ENCODE data around the gene ROGDI.

ROGDI gene

GRCh38 chr16:4831616-4832015 is 29.2 kb upstream of the ROGDI start:
- CTCF ChIA-PET, result no interaction called here
- no peak for TF ChIP-seq CTCF (IDR thresholded peaks at IDR 0.05; ENCODE audit: insufficient read depth, low read length, missing control alignments)
- POLR2A ChIA-PET, result no interaction called here
- no peak overlapping the region for H3K4me3 ChIP-seq (ENCODE audit: low read depth, low read length)
- DNase-seq (ENCODE audit: low read depth, low spot score), result no peak

- H3K4me3 ChIP-seq (ENCODE audit: low read depth, low read length), result no peak overlapping the region
- ChIA-PET CTCF (no interaction called here), POLR2A (no interaction called here)
- TF ChIP-seq CTCF (IDR thresholded peaks at IDR 0.05; ENCODE audit: insufficient read depth, low read length, missing control alignments), result no peak
- no peak for DNase-seq (ENCODE audit: low read depth, low spot score)
These were observed 28.0 kb upstream of the ROGDI start for GRCh38 chr16:4830408-4830807.

GRCh38 chr16:4828567-4829321 is 26.3 kb upstream of the ROGDI start:
- POLR2A ChIA-PET, result interaction anchor here (0.6 kb wide), 1 partner anchor 212 kb away, joined by 3 read pairs; no protein-coding TSS in a partner anchor
- DNase-seq (ENCODE audit: low read depth, low spot score), result no peak
- no peak for TF ChIP-seq CTCF (IDR thresholded peaks at IDR 0.05; ENCODE audit: insufficient read depth, low read length, missing control alignments)
- H3K4me3 ChIP-seq (ENCODE audit: low read depth, low read length), result no peak overlapping the region
- CTCF ChIA-PET, result no interaction called here

GRCh38 chr16:4826980-4827379 is 24.5 kb upstream of the ROGDI start:
- no peak for TF ChIP-seq CTCF (IDR thresholded peaks at IDR 0.05; ENCODE audit: insufficient read depth, low read length, missing control alignments)
- H3K4me3 ChIP-seq (ENCODE audit: low read depth, low read length), result no peak overlapping the region
- ChIA-PET CTCF (interaction anchor here (0.8 kb wide), 1 partner anchor 129 kb away, joined by 3 read pairs; no protein-coding TSS in a partner anchor), POLR2A (no interaction called here)
- DNase-seq (ENCODE audit: low read depth, low spot score), result no peak

- no peak overlapping the region for H3K4me3 ChIP-seq (ENCODE audit: low read depth, low read length)
- ChIA-PET POLR2A (no interaction called here), CTCF (no interaction called here)
- DNase-seq (ENCODE audit: low read depth, low spot score), result no peak
- no peak for TF ChIP-seq CTCF (IDR thresholded peaks at IDR 0.05; ENCODE audit: insufficient read depth, low read length, missing control alignments)
These were observed 24.1 kb upstream of the ROGDI start for GRCh38 chr16:4826526-4826925.

- ChIA-PET POLR2A (no interaction called here), CTCF (interaction anchor here (1.1 kb wide), 1 partner anchor 131 kb away, joined by 3 read pairs; no protein-coding TSS in a partner anchor)
- H3K4me3 ChIP-seq (ENCODE audit: low read depth, low read length), result no peak overlapping the region
- DNase-seq (ENCODE audit: low read depth, low spot score), result no peak
- TF ChIP-seq CTCF (IDR thresholded peaks at IDR 0.05; ENCODE audit: insufficient read depth, low read length, missing control alignments), result no peak
These were observed 22.8 kb upstream of the ROGDI start for GRCh38 chr16:4825196-4825595.
